HG02798 (cell line): Measurements from ENCODE around the gene MOB2.

Experiments used
- ATAC-seq: cut with Tn5 transposase; IDR thresholded peaks from one replicate; pipeline ENCODE4 v1.9.1; 2021; ENCODE audit warnings: mild to moderate bottlenecking; ENCODE audit not compliant: unreplicated experiment, poor library complexity

MOB2 gene

DNA sequence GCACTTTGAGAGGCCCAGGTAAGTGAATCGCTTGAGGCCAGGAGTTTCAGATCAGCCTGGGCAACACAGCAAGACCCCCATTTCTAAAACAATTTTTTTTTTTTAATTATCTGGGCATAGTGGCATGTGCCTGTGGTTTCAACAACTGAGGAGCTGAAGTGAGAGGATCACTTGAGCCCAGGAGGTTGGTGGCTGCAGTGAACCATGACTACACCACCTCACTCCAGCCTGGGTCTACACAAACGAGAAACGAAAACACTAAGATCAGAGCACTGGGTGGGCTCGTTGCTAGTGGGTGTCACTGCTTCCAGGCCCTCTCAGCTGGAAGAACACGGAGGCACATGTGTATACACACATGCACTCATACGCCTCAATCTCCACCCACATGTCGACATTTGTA lies 4.1 kb upstream of the MOB2 start:
- ATAC-seq, result no peak

DNA sequence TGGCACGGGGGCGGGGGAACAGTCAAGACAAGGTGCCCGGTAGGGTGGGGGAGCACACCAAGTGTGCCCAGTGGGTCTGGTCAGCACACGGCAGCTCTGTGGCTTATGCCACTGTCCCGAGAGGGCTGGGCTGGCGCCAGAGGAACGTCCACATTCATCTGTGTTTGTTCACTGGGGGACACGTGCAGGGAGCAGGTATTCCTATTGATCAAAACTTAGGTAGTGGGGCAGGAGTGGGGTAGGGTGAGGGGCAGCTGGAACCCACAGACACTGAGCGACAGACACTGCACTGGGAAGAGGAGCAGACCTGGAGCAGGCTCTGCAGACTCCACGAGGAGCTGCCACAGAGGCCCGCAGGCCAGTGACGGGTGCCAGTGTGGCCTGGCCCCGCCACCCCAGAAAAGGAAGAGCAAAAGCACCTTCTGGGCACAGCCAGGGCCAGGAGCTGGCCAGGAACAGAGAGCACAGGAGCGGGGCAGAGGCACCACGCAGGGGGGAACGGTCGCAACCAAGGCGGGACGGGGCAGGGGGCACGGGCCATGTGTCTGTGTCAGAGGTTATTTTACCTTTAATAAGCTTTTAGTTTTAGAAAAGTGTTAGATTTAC lies 2.1 kb upstream of the MOB2 start:
- no peak for ATAC-seq

DNA sequence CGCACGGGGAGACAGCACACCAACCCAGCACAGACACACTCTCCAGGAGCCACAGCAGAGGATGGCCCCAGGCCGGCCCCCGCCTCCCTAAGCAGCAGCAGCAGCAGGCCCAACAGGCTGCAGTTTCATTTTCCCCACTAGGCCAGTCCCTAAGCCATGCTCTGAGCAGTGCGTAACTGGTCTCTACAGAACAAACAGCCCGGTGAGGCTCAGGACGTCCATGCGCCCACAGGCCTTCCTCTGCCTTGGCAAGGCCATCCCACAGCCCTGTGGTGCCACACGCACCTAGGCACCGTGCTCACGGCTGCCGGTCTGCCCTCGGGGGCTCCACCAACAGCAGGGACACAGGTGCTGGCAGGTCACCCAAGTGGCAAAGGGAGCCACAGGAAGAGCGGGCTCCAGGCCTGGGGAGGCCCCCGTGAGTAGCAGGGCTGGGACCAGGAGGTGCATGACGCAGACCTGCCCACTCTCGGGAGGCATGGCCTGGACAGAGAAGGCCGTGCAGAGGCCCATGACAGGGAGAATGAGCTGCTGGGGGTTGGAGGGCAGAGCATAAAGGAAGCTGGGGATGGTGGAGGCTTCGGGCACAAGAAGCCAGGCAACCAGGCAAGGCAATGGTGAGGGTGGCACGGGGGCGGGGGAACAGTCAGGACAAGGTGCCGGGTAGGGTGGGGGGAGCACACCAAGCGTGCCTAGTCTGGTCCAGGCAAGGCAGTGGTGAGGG lies 1.4 kb upstream of the MOB2 start:
- no peak for ATAC-seq

DNA sequence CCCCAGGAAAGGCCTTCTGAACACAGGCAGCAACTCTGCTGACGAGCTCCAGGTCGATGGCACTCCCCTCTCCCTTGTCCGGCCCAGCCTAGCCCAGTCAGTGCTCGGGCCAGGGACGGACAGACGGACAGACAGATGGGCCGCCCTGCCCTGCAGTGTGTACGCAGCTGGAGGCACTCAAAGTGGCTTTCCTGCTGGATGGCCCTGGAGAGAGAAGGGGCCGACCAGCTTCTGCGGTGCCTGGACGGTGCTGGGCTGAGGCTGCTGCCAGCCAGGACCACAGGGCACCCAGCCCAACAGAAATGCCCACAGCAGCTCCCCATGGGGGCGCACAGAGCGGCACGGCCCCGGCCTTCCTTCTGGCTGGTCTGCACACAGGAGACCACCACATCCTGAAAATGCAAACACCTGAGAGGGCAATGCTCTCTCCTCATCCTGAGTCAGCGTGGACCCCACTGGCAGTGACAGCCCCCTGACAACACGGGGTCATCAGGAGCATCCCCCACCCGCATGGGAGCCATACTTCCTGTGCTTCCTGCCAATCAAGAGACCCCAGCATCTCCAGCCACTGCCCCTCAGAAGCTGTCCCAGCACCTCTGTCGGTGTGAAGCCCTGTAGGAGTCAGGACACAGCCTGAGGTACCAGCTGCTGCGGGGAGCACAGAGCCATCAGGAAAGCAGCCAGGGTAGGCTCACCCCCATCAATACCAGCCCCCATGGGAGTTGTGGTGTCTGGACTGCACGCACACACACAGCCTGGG lies 692 bp upstream of the MOB2 start:
- ATAC-seq, result no peak

DNA sequence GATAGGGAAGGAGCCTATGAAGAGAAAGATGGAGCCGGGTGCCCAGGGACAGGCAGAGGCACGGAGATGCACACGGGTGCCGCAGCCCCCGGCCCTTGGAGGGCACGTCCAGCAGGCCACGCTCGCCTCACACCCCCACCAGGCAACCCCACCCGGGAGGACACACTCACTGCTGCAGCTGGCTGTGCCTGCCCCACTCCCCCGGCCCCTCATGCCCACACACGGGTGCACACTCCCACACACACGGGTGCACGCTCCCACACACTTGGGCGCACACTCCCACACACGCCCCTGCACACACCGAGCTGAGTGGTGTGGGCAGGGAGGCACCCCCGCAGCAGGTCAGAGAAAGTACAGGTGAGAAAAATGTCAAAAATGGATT lies 1.1 kb downstream of the MOB2 start:
- no peak for ATAC-seq

DNA sequence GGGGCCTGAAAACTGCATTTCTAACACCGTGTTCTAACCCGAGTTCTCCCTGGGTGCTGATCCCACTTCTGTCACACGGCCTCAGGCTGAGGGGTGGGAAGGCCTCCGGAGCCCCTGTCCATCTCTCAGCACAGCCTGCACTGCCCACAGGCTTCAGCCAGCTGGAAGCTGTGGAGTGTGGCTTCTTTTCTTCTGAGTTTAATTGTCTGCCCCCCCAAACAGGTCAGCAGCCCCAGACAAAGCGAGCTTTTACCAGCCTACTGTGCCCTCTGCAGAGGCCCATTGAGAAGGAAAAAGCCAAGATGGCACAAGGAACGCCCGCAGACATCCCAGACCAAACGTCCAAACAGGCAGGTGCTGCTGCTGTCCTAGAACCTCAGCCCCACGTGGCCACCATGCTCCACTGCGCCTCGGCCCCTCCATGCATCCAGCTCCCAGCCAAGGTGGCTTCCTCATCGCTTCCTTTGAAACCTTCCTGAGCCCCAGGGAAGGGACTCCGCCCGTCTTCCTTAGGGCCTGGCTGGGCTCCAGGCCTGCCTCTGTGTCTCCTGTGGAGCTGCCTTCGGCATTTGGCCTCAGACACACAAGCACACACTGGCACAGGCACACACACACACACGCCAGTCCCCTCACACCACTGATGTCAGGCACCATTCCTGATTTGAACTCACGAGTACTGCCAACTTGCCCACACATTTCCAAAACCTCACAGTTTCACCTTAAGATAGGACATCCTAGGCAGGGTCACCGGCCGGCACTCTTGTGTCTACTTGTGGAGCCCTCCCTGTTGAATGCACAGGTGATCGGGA lies 1.7 kb downstream of the MOB2 start:
- no peak for ATAC-seq

DNA sequence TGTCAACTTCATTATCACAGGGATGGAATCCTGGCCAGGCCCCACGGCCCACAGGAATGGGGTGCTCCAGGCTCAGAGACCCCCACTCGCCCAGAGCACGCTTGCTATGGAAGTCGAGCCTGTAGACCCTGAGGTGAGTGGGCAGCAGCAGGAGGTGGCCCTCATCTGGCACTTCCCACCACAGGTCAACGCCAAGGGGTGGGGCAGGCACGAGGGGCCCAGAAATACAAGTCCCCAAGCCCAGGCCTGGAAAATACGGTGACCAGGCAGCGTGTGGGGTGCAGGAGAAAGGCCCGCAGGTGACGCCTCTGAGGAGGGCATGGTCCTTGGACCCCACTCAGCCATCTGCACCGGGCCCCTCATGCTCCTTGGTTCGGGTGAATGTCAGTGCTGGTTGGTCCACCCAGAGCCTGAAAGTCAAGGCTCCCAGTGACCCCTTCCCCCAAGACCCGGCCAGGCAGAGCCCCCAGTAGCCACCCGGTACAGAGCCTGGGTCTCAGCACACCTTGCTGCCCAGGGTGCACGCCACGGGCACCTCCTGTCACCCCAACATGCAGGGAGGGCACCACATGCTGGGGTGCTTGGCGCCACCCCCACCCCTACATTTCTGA lies 2.4 kb downstream of the MOB2 start:
- ATAC-seq, result no peak

DNA sequence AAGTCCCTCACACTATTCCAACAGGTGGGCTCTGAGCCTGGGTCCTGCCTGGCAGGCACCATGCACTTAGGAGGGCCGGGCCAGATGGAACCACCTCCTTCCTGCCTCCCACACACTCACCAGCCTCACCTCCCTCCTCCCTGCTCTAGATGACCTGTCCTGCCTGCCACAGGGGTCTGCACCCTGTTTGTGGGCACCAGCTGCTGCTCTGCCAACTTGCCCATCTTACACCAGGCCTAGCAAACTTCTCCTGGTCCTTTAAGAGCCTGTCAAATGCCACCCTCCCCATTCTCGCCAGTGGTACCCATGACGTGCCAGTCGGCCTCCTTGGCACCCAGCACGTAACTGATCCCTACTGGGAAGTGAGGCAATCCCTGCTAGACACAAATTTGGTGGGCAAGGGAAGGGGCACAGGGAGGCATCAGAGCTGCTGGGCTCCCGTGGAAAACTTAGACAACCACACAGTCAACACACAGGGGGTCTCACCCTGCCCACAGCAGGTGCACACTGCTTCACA lies 3.1 kb downstream of the MOB2 start:
- ATAC-seq, result no peak

DNA sequence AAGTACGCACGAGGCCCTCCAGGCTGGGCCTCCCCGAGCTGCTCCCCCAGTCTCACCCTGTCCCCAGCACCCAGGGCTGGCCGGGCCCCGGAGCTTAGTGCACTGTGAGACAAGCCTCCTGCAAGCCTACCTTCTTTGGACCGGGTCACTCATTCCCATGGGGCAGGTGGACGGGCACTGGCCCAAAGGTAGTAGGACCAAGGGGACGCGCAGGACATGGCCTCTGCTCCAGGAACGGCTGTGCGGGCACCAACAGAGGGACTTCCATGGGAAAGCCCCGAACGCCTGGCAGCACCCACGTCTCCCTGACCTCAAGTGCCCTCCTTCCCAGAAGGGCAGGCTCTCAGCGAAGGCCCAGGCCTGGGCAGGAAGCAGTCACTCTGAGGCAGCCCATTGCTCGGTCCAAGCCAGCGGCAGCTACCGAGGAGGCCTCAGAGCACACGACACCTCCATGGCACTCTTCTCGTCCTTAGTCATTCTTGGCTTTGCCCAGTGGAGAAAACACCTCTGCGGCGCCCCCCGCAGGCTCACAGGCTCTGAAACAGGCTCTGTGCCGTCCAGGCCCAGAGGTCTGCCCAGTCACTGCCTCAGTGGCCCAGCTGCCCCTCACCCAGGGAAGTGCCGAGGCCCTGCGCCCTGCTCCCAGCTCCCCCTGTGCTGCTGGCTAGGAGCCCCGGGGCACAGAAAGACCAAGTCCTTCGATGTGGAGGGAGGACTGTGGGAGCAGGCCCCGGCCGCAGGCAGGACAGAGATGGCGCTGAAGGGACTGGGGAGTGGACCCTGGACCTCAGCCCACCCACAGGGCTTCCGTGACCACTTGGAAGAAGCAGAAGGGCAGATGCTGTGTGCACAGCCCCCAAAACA lies 3.8 kb downstream of the MOB2 start:
- ATAC-seq, result no peak

DNA sequence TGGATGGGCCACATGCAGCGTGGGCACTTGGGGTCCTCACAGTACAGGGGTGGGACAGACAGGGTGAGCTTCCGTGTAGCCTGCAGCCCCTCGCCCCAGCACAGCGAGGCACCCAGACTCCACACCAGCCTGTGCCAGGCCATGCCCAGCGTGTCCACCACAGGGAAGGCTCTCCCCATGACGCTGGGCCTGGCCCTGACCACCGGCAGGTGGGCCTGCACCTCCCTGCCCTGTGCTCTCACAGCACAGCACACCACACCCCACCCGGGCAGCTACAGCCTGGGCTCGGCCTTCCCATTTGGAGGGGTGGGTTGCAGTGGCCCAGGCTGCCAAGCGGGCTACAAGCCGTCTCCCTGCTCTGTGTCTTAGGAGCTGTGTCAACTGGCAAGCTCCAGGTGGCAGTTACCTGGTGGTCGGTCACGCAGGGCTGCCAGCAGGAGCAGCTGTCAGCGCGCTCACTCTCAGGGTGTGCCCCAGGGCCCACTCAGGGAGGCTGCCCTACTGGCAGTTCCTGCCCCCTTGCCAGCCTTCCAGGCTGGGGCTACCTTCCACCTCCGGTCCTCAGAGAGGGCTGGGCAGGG lies 4.6 kb downstream of the MOB2 start:
- no peak for ATAC-seq

DNA sequence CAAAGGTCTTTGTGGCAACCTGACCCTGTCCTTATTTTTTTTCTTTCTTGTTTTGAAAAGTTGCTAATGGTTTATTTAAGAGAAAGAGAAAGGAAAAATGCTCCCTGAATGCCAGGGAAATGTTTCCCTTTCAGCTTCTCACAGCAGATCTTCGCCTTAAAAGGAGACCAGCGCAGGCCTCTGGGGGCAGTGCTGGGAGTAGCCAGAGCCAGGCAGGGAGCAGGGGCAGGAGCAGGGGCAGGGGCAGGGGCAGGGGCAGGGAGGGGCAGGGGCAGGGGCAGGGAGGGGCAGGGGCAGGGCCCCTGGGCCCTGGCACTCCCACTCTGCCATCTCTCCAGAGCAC lies 5.1 kb downstream of the MOB2 start:
- no peak for ATAC-seq

DNA sequence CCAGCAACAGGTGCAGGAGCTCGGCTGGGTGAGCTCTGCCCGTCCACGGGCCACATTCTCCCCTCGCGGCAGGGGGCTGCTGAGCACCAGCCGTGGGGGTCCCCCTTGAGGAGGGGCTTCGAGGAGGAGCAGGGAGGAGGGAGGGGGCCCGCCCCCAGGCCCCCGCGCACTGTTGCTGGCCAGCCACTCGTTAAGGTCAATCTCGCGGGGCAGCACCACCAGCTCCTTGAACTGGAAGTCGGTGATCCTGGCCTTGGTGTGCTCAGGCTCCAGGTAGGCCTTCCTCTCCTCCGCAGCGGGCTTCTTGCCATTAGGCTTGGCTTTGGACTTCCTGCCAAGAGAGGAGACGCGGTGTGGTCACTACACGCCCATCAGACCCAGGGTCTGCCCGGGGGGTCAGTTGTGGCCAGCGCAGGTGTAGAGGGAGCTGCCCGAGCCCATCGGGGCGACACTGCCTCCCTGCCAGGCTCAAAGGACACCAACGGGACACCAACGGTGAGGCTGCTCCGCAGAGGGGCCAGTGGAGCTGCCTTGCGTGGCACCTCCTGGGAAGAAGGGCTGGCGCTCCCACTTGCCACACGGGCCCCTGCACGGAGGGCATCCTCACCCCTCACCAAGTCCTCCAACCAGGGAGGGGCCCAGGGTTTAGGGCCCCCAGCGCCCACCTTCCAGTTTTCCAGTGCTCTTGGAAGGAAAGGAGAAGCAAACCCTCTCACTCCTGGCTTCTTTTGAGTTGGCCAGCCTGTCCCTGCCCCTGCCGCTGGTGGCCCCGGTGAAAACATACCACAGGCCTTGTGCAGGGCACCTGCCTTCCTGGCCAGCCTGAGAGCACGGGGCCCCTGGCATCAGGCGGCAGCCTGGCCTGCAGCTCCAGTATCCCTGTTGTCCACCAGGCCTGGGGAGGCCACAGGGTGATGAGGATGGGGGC lies 5.8 kb downstream of the MOB2 start:
- ATAC-seq, result no peak

DNA sequence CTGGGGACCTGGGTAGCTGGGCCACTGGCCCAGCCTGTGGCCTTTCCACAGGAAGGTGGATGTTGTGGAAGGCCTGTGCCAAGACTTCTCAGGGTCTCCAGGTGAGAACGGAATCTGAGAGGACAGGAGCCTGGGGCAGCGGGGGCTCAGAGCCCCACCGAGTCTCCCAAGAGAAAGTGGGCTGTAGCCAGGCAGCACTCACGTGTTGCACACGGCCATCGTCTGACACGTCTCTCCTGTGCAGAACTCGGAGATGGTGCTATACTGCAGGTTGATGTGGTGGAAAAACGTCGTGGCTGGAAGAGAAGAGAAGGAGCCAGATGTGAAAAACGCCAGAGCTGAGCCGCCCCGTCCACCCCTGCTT lies 6.4 kb downstream of the MOB2 start:
- ATAC-seq, result no peak

DNA sequence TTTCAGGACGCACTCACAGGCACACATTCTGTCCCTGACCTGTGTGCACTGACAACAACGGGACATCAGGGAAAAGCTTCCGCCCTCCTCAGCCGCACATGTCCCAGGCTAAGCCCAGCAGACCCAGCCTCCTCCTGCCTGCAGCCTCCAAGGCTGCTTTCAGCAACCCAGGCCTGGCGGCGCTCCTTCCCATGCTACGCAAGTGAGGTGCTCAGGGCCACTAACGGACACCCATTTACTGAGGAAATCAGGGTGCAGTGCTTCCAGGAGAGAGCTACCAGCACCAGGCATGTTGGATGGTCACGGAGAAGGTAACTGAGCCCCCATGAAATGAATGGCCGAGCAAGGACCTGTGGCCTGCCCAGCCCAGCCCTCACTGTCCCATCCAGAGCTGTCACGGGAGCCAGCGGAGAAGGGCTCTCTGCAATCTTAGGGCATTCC lies 6.9 kb downstream of the MOB2 start:
- ATAC-seq, result no peak

DNA sequence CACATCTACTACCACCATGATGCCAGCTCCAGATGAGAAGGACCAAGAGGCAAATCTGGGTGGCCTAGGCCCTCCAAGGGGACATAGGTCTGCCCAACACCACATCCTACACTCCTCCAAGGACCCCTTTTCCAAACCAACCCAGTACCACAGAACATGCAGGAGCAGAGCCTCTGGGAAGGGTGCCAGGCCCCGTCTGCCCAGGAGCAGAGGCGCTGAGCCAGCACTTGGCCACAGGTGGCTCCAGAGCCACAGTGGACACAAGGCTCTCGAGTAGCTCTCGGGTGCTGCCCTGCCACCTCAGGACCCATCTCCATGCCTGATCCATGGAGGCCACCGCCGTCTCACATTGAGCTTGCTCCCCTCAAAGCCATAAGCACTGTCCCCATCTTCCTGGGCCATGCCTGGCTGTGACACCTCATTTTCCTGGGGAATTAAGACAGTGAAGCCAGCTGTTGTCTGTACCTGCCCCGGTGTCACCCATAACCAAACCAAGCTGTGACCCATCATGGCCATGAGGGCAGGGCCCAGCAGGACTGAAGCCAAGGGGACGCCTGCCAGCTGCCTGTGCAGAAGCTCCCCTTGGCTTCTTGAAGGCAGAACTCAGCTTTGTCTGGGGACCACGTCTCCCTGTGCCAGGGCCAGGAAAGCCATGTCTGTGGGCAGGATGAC lies 7.4 kb downstream of the MOB2 start:
- ATAC-seq, result no peak

DNA sequence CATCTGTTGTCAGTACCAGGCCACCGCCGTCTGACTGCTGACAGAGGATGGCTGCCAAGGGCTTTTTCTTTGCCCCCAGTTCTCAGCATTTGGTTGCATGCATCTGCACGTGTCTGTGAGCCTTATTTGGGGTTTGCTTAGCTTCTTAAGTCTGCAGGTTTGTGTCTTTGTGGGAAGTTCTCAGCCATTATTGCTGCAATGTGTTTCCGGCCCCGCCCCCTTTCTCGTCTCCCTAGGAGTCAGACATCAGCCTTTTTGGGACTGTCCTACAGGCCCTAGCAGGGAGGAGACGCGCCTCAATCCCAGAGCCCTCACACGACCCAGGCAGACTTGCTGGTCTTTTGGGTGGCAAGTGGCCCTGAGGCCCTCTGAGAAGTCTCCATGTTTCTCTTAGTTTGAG lies 8.0 kb downstream of the MOB2 start:
- no peak for ATAC-seq

DNA sequence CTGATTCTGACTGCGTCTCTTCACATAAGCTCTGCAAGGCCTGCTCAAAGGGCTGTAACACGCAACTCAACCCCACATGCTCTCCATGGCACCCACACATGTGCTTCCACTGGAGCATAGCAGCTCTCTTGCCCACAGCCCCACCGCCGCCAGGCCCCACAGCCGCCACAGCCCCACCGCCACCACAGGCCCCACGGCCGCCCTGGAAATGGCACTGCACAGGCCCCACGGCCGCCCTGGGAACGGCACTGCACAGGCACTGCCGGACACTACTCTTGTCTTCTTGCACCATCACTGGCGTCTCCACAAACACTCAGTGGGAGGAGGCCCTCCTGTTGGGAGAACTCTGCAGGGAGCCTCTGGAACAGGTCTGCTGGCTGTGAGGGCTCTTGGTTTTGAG lies 8.6 kb downstream of the MOB2 start:
- ATAC-seq, result no peak
